ENCODE measurements around the gene PERM1.

DNA sequence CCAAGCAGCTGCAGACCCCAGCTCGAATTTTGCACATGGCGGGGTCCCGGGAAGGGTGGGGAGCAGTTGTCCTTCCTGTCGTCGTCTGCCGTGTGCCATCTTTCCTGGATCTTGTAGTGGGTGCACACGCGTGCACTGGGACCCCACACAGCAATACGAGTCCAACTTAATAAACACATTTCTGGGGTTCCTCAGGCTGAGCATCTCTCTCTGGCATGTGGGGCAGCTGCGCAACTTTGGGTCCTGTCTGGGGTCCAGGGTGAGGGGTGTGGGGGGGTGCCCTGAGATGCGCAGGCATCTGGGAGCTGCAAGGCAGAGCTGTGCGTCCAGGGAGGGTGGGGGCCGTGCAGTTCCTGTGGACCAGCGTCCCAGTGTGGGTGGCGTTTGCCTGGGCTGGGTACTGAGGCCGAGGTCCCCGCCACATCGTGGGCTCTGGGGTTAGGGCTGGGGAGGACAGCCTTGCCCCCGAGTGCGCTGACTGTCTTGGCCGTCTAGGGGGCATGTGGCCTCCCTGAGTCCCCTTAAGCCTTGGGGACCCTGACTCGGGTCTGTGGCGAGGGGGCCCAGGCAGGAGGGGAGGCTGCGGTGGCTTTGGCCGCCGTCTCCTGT lies 16.3 kb downstream of the PERM1 start:
- no peak for TF ChIP-seq CREB1 (IDR thresholded peaks at IDR 0.05)
- TF ChIP-seq, protein P1, sequence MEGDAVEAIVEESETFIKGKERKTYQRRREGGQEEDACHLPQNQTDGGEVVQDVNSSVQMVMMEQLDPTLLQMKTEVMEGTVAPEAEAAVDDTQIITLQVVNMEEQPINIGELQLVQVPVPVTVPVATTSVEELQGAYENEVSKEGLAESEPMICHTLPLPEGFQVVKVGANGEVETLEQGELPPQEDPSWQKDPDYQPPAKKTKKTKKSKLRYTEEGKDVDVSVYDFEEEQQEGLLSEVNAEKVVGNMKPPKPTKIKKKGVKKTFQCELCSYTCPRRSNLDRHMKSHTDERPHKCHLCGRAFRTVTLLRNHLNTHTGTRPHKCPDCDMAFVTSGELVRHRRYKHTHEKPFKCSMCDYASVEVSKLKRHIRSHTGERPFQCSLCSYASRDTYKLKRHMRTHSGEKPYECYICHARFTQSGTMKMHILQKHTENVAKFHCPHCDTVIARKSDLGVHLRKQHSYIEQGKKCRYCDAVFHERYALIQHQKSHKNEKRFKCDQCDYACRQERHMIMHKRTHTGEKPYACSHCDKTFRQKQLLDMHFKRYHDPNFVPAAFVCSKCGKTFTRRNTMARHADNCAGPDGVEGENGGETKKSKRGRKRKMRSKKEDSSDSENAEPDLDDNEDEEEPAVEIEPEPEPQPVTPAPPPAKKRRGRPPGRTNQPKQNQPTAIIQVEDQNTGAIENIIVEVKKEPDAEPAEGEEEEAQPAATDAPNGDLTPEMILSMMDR (IDR thresholded peaks at IDR 0.05; ENCODE audit: control extremely low read depth in 1 of 3, insufficient read depth in 1 of 3, low read depth in 1 of 3, low read length in 3 of 3): no peak
- no peak for TF ChIP-seq NANOG (IDR thresholded peaks at IDR 0.05; ENCODE audit: insufficient read depth, low read depth, low read length, poor library complexity, severe bottlenecking)
- TF ChIP-seq POLR2AphosphoS5 (IDR thresholded peaks at IDR 0.05; ENCODE audit: low read depth, low read length): no peak
- no peak for TF ChIP-seq CBX8 (IDR thresholded peaks at IDR 0.05; ENCODE audit: borderline replicate concordance, low read depth, low read length)
- TF ChIP-seq GTF2F1 (IDR thresholded peaks at IDR 0.05; ENCODE audit: borderline replicate concordance, low read depth, low read length): no peak
- TF ChIP-seq CHD1 (IDR thresholded peaks at IDR 0.05; ENCODE audit: low read depth, low read length): no peak
- TF ChIP-seq MAFK (IDR thresholded peaks at IDR 0.05; ENCODE audit: low read depth, low read length): no peak
- no peak for TF ChIP-seq TEAD4 (IDR thresholded peaks at IDR 0.05; ENCODE audit: low read depth, low read length)
- TF ChIP-seq EZH2 (IDR thresholded peaks at IDR 0.05; ENCODE audit: low read depth, low read length, severe bottlenecking): no peak
